GM06990 (cell line): Measurements from ENCODE around the gene FOXF1.

Experiments used
- DNase-seq: peaks from one replicate; pipeline ENCODE4 v3.0.0-alpha.2; 2011; ENCODE audit not compliant: insufficient read length; ENCODE audit errors: extremely low read depth
- H3K27me3 ChIP-seq: replicated peaks from 2 replicates; pipeline ENCODE4 v1.6.0; 2011; ENCODE audit warnings: low read length; ENCODE audit not compliant: control insufficient read depth, insufficient read depth
- H3K36me3 ChIP-seq: 2 replicates; pipeline ENCODE4 v1.5.1; 2011; ENCODE audit warnings: low read length; ENCODE audit not compliant: control insufficient read depth, insufficient read depth
- H3K4me3 ChIP-seq: replicated peaks from 2 replicates; pipeline ENCODE4 v1.5.1; 2011; ENCODE audit warnings: low read depth, mild to moderate bottlenecking, control low read depth, low read length
- CTCF ChIP-seq: IDR thresholded peaks from 2 replicates; pipeline ENCODE4 v1.5.1; 2011; ENCODE audit warnings: low read length, control low read depth, mild to moderate bottlenecking, inconsistent platforms; ENCODE audit not compliant: insufficient read depth, poor library complexity, severe bottlenecking

FOXF1 gene

GRCh38 chr16:86503830-86504229, 6.5 kb upstream of the FOXF1 start:
- Histone ChIP-seq H3K27me3 (peaks cover 14% of the 10 kb centered on the region), H3K4me3 (no peak overlapping the region), H3K36me3 (no peaks in the 10 kb centered on the region)
- TF ChIP-seq CTCF = no peak
- DNase-seq = no peak

- TF ChIP-seq CTCF = no peak
- no peak overlapping the region for H3K4me3 ChIP-seq
- DNase-seq = no peak
- H3K36me3 ChIP-seq = no peaks in the 10 kb centered on the region
- peaks cover 14% of the 10 kb centered on the region for H3K27me3 ChIP-seq
These were observed 5.8 kb upstream of the FOXF1 start for GRCh38 chr16:86504315-86505184.

- no peak for DNase-seq
- Histone ChIP-seq H3K36me3 (no peaks in the 10 kb centered on the region), H3K27me3 (peaks cover 14% of the 10 kb centered on the region), H3K4me3 (no peak overlapping the region)
- TF ChIP-seq CTCF = no peak
These were observed 5.0 kb upstream of the FOXF1 start for GRCh38 chr16:86505185-86505898.

DNA sequence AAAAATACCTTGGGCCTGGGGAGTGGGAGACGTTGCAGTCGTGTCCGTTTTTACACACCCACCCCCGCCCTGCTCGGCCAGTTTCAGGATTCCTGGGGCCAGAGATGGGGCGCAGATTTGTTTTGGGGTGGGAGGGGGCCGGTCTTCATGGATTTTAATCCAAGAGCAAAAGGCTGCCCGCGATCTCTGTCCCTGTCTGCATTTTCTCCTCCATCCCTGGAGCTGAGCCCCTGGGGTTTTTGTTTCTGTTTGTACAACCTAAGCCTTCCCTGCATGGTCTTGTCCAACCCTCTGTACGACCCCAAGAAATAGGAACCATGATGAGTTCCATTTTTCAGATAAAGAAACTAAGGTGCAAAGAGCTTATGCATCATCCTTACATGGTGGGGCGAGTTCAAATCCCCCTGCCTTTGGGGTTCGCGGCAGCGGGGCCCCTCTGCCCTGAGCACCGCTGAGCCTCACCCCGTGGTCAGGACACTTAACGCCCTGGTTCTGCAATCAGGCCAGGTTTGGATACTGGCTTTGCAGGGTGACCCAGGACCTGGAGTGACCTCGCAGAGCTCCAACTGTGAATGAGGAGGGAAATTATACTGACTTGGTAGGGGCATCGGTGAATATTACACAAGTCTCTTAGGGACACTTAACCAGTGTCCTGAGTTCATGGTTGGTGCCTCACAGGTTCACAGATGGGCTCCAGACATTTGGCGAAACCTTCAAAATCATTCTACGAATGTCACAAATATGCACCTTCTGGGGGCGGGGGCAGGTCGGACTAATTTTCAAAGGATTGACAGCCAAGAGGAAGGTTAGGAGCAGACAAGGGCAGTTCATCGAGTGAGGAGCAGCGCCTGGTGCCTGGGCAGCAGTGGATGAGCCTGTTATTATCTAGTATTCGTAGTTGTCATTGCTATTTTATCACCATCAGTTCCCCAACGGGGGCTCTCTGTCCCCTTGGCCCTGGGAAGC, 4.1 kb upstream of the FOXF1 start:
- TF ChIP-seq CTCF = no peak
- DNase-seq = no peak
- Histone ChIP-seq H3K36me3 (no peaks in the 10 kb centered on the region), H3K4me3 (no peak overlapping the region), H3K27me3 (peaks cover 14% of the 10 kb centered on the region)

- H3K36me3 ChIP-seq = no peaks in the 10 kb centered on the region
These were observed 2.9 kb upstream of the FOXF1 start for GRCh38 chr16:86507173-86508027.

More at GRCh38 chr16:86507173-86508027, 2.9 kb upstream of the FOXF1 start:
- Histone ChIP-seq H3K27me3 (peaks cover 12% of the 10 kb centered on the region), H3K4me3 (no peak overlapping the region)
- no peak for TF ChIP-seq CTCF
- DNase-seq = no peak
